Muscle layer of duodenum (tissue), 2 donors: Measurements from ENCODE around the gene FAM83F.

Experiments used
- H3K27ac ChIP-seq: one replicate; pipeline ENCODE4 v1.7.0; 2013; ENCODE audit warnings: mild to moderate bottlenecking, low read length
- H3K27me3 ChIP-seq: one replicate; pipeline ENCODE4 v1.7.0; 2013; ENCODE audit warnings: low read depth, mild to moderate bottlenecking, control low read depth, low read length
- H3K36me3 ChIP-seq, 2 donors: one replicate each; pipeline ENCODE4 v1.7.0; 2013; ENCODE audit warnings: low read length in 2 of 2, control low read depth in 1 of 2, mild to moderate bottlenecking in 1 of 2; ENCODE audit not compliant: insufficient read depth in 2 of 2, control insufficient read depth in 1 of 2
- H3K4me1 ChIP-seq, 2 donors: one replicate each; pipeline ENCODE4 v1.7.0; 2013; ENCODE audit warnings: low read length in 2 of 2, mild to moderate bottlenecking in 2 of 2, control low read depth in 1 of 2, moderate library complexity in 1 of 2; ENCODE audit not compliant: insufficient read depth in 2 of 2, control insufficient read depth in 1 of 2
- H3K4me3 ChIP-seq, 2 donors: one replicate each; pipeline ENCODE4 v1.7.0; 2013; ENCODE audit warnings: low read length in 2 of 2, low read depth in 1 of 2, mild to moderate bottlenecking in 1 of 2
- H3K9me3 ChIP-seq, 2 donors: one replicate each; pipeline ENCODE4 v1.7.0; 2013; ENCODE audit warnings: low read length in 2 of 2, control low read depth in 1 of 2, mild to moderate bottlenecking in 1 of 2; ENCODE audit not compliant: control insufficient read depth in 1 of 2
- donor health status: healthy.

The FAM83F gene

DNA sequence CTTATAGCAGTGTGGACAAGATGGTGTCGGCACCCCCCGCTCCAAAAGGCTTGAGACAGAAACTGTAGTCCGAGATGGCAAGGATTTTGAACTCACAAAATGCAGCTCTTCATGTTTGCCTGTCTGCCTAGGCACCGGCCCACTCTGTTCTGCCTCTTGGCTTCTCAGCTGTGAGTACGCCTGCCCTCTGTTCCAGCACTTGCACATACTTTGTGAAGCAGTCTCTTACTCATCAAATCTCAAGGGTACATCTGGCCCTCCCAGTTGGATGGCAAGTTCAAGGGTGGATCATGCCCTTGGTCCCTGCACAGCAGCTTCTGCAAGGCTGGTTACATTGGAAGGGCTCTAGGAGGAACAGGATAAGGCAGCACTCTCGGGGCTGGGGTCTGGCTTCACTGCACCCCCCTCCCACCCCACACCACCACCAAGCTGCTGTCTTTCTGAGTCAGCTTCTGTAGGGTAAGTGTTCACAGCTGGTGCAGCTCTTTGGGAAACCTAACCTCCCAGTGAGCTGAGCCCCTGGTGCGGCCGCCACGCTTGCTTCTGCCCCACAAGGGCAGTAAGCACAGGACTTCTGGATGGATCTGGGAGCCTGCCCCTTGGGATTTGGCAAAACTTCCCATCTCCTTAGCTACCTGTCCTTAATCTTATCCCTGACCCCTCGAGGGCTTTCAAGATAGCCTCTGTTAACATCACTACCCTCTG, 37.2 kb downstream of the FAM83F start:
- Histone ChIP-seq H3K4me1 (no peaks in the 10 kb centered on the region), H3K27me3 (no peaks in the 10 kb centered on the region), H3K27ac (no peak overlapping the region), H3K4me3 (no peak overlapping the region), H3K9me3 (no peaks in the 10 kb centered on the region), H3K36me3 (no peaks in the 10 kb centered on the region)

GRCh38 chr22:40033586-40034380, 39.0 kb downstream of the FAM83F start:
- H3K27me3 ChIP-seq: no peaks in the 10 kb centered on the region
- H3K27ac ChIP-seq: no peak overlapping the region
- no peaks in the 10 kb centered on the region for H3K36me3 ChIP-seq
- H3K4me3 ChIP-seq: no peak overlapping the region
- no peaks in the 10 kb centered on the region for H3K4me1 ChIP-seq
- no peaks in the 10 kb centered on the region for H3K9me3 ChIP-seq

DNA sequence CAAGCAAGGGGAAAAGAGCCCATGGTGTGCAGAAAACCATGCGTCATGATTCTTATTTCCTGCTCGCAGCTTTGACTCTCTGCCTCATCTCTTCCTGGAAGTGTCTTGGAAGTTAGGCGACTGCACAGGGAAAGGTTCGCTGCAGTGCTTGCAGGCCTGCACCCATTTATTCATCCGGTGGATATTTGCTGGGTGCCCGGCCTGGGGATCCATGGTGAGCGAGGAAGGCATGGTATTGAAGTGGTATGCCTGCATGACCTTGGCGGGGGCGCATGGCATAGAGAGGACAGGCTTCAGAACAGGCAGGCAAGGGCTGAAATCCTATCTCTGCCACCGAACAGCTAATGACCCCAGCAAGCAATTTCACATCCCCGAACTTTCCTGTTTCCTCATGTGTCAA, 40.6 kb downstream of the FAM83F start:
- Histone ChIP-seq H3K27ac (no peak overlapping the region), H3K9me3 (no peaks in the 10 kb centered on the region), H3K27me3 (no peaks in the 10 kb centered on the region), H3K4me1 (peaks cover 0 to 7% of the 10 kb centered on the region in 2 donors), H3K36me3 (no peaks in the 10 kb centered on the region), H3K4me3 (no peak overlapping the region)

DNA sequence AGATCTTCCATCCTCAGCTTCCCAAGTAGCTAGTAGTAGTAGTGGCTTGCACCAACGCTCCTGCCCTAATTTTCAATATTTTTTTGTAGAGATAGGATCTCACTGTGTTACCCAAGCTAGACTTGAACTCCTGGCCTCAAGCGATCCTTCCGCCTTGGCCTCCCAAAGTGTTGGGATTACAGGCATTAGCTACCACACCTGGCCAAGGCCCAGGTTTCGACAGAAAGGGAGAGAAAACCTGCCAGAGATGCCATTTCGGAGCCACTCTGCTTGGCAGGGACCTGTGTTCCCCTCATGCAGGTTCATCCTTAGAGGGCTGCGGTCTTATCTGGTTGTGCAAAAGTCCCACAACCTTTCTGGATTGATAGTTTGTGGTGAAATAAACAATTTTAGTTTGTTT, 41.4 kb downstream of the FAM83F start:
- H3K27ac ChIP-seq: no peak overlapping the region
- no peak overlapping the region for H3K4me3 ChIP-seq
- no peaks in the 10 kb centered on the region for H3K36me3 ChIP-seq
- no peaks in the 10 kb centered on the region for H3K9me3 ChIP-seq
- peaks cover 4 to 14% of the 10 kb centered on the region in 2 donors for H3K4me1 ChIP-seq
- H3K27me3 ChIP-seq: no peaks in the 10 kb centered on the region

DNA sequence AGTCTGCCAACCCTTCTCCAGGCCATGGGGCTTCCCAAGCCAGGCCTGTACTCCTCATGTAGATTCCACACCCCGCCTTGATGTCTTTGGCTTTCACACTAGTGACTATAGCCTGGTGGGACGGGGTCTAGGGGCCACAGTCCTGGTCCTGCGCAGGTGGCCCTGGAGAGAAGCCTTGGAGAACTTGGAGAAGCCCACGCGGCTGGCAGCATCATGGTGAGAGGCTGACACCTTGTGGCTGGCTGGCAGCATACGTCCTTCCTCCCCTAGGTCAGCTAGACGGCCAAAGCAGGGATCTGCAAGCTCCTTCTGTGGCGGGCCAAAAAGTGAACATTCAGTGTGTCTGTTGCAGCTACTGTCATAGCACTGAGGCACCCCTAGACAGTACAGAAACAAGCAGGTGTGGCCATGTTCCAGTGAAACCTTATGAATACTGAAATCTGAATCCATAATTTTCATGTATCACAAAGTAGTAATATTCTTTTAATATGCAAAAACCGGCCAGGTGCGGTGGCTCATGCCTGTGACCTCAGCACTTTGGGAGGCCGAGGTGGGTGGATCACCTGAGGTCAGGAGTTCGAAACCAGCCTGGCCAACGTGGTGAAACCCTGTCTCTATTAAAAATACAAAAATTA, 42.0 kb downstream of the FAM83F start:
- H3K4me1 ChIP-seq: peaks cover 7 to 19% of the 10 kb centered on the region in 2 donors
- no peak overlapping the region for H3K4me3 ChIP-seq
- no peaks in the 10 kb centered on the region for H3K9me3 ChIP-seq
- H3K27ac ChIP-seq: no peak overlapping the region
- no peaks in the 10 kb centered on the region for H3K36me3 ChIP-seq
- H3K27me3 ChIP-seq: no peaks in the 10 kb centered on the region

GRCh38 chr22:40037320-40037719, 42.6 kb downstream of the FAM83F start:
- Histone ChIP-seq H3K9me3 (no peaks in the 10 kb centered on the region), H3K4me3 (no peak overlapping the region), H3K27me3 (no peaks in the 10 kb centered on the region), H3K36me3 (no peaks in the 10 kb centered on the region), H3K4me1 (peaks cover 7 to 19% of the 10 kb centered on the region in 2 donors), H3K27ac (no peak overlapping the region)

DNA sequence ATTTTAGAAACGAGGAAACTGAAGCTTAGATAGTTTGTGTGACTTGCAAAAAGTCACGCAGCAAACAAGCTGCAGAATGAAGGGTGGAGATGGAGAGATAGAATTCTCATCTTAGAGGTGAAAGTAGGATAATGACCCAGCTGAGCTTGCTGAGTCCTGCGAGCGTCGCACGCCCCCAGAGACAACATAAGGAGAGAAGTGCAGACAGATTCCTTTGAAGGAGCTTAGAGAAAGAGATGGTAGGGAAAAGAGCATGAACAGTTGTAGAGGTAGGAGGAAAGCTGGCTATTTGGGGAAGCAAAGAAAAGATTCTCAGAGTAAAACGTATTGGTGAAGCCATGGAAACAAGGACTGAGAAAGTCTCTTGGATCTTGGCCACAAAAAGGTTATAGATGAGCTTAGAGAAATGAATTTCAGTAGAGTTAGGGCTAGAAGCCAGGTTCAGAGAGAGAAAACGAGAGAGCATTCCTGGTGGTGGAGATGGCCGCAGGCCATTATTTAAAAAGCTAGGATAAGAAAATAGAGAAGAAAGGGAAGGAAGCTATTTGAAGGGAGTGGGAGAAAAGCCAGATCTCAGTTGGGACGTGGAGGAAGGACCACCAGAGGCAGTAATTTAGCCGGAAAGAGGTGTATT, 44.8 kb downstream of the FAM83F start:
- no peaks in the 10 kb centered on the region for H3K9me3 ChIP-seq
- H3K4me1 ChIP-seq: peaks cover 14 to 35% of the 10 kb centered on the region in 2 donors
- no peak overlapping the region for H3K4me3 ChIP-seq
- no peaks in the 10 kb centered on the region for H3K36me3 ChIP-seq
- H3K27ac ChIP-seq: no peak overlapping the region
- no peaks in the 10 kb centered on the region for H3K27me3 ChIP-seq

DNA sequence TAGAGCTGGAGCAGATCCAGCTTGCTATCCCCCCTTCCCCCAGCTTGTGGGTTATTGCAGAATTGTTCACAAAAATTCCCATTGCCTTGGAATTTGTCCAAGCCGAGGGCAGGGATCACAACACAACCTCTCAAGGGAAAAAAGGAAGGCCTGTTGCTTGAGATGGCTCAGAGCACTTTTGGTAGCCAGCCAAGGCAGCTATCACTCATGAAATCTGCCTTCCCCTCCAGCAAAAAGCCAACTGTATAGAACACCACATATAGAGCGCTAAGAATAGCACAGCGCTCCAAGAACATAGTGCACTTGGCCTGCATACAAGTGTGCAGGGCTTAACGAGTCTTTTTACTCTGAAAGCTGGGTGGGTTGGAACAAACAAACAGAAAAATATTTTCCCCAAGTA, 46.2 kb downstream of the FAM83F start:
- Histone ChIP-seq H3K4me1 (peaks cover 14 to 41% of the 10 kb centered on the region in 2 donors), H3K36me3 (no peaks in the 10 kb centered on the region), H3K27ac (no peak overlapping the region)

GRCh38 chr22:40041366-40042137, 46.8 kb downstream of the FAM83F start:
- H3K9me3 ChIP-seq: no peaks in the 10 kb centered on the region
- H3K4me3 ChIP-seq: no peak overlapping the region
- no peaks in the 10 kb centered on the region for H3K27me3 ChIP-seq
- H3K27ac ChIP-seq: no peak overlapping the region
- H3K36me3 ChIP-seq: no peaks in the 10 kb centered on the region
- H3K4me1 ChIP-seq: peaks cover 14 to 47% of the 10 kb centered on the region in 2 donors

More for the DNA sequence above, 46.2 kb downstream of the FAM83F start:
- H3K27me3 ChIP-seq: no peaks in the 10 kb centered on the region
- no peak overlapping the region for H3K4me3 ChIP-seq
- no peaks in the 10 kb centered on the region for H3K9me3 ChIP-seq

DNA sequence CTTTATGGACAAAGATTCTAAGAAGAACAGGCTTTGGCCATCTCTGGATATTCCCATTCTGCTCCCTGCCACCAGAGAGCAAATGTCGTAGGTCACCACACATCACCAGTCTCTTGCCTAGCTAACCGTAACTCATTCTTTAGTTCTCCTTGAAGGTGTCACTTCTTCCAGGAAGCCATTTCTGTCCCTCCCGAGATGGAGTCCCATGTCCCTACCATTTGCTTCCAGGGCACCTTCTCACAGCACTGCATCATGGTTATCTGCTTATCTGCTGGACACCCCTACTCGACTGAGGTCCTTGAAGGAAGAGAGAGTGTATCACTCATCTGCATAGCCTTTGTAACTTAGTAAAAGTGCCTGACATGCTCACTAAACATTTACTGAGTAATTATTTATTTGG, 47.6 kb downstream of the FAM83F start:
- H3K27me3 ChIP-seq: no peaks in the 10 kb centered on the region
- H3K36me3 ChIP-seq: no peaks in the 10 kb centered on the region
- H3K27ac ChIP-seq: no peak overlapping the region
- no peak overlapping the region for H3K4me3 ChIP-seq
- H3K4me1 ChIP-seq: peaks cover 14 to 49% of the 10 kb centered on the region in 2 donors
- no peaks in the 10 kb centered on the region for H3K9me3 ChIP-seq
